A673 (cell line): Measurements from ENCODE around the gene GBA3.

Experiments used
- CTCF ChIP-seq: fragments of 300-800, 200-600 bp; sonication (generic); conservative IDR thresholded peaks from 2 replicates; pipeline ENCODE4 v1.5.1; 2017; ENCODE audit warnings: low read depth, mild to moderate bottlenecking, antibody characterized with exemption, low read length, moderate library complexity, mixed read lengths
- EZH2 ChIP-seq: fragments of 200-600 bp; sonication (generic); IDR thresholded peaks from 2 replicates; pipeline ENCODE4 v1.6.1; 2017; ENCODE audit warnings: borderline replicate concordance, low read depth, mild to moderate bottlenecking, mixed read lengths, antibody characterized with exemption, low read length; ENCODE audit not compliant: poor library complexity, severe bottlenecking

GRCh38 chr4:22720091-22720490 is 27.4 kb downstream of the GBA3 start:
- TF ChIP-seq CTCF, result no peak
- TF ChIP-seq EZH2, result no peak
